GDM1 (cell line): ENCODE measurements around the gene TEX22.

Experiments used
- DNase-seq: peaks from one replicate; lab custom pipeline; 2025; lab: John Stamatoyannopoulos, UW

The TEX22 gene

GRCh38 chr14:105366386-105367074 lies 31.8 kb upstream of the TEX22 start:
- no peak for DNase-seq

GRCh38 chr14:105367116-105368031 lies 31.0 kb upstream of the TEX22 start:
- DNase-seq: no peak

- no peak for DNase-seq
Measured at GRCh38 chr14:105368032-105368417, 30.3 kb upstream of the TEX22 start.

GRCh38 chr14:105368426-105368825 lies 29.9 kb upstream of the TEX22 start:
- DNase-seq: no peak

GRCh38 chr14:105368910-105369652 lies 29.3 kb upstream of the TEX22 start:
- DNase-seq: no peak

- DNase-seq: no peak
Measured at GRCh38 chr14:105369653-105370040, 28.7 kb upstream of the TEX22 start.

GRCh38 chr14:105374389-105374788 lies 23.9 kb upstream of the TEX22 start:
- no peak for DNase-seq

- peak; percentile 79 for DNase-seq
Measured at GRCh38 chr14:105375635-105376057, 22.7 kb upstream of the TEX22 start.

- no peak for DNase-seq
Measured at GRCh38 chr14:105376521-105377440, 21.6 kb upstream of the TEX22 start.

GRCh38 chr14:105377555-105378182 lies 20.7 kb upstream of the TEX22 start:
- DNase-seq: no peak

- no peak for DNase-seq
Measured at GRCh38 chr14:105378199-105378598, 20.1 kb upstream of the TEX22 start.

GRCh38 chr14:105378873-105379685 lies 19.3 kb upstream of the TEX22 start:
- no peak for DNase-seq

- DNase-seq: no peak
Measured at GRCh38 chr14:105379946-105380345, 18.4 kb upstream of the TEX22 start.

GRCh38 chr14:105380756-105381155 lies 17.6 kb upstream of the TEX22 start:
- DNase-seq: no peak

GRCh38 chr14:105381446-105382342 lies 16.6 kb upstream of the TEX22 start:
- no peak for DNase-seq

- DNase-seq: no peak
Measured at GRCh38 chr14:105382343-105383082, 15.8 kb upstream of the TEX22 start.

- DNase-seq: no peak
Measured at GRCh38 chr14:105383083-105383730, 15.1 kb upstream of the TEX22 start.

GRCh38 chr14:105384041-105384557 lies 14.2 kb upstream of the TEX22 start:
- DNase-seq: no peak
